ENCODE results near the gene STX17.

The STX17 gene

GRCh38 chr9:99967457-99967856, 61.0 kb downstream of the STX17 start:
- H3K27ac ChIP-seq (ENCODE audit: extremely low read depth, low read depth, low read length), result no peak overlapping the region
- POLR2A ChIA-PET, result no interaction called here

GRCh38 chr9:99970481-99970880, 64.0 kb downstream of the STX17 start:
- Histone ChIP-seq H3K27ac (ENCODE audit: extremely low read depth, low read depth, low read length) (no peak overlapping the region), H3K9me3 (ENCODE audit: control insufficient read depth, insufficient read depth, low read depth, low read length) (no peaks in the 10 kb centered on the region), H3K4me3 (ENCODE audit: low read depth, low read length) (no peak overlapping the region), H3K4me1 (ENCODE audit: control insufficient read depth, insufficient read depth, low read length) (no peaks in the 10 kb centered on the region), H3K36me3 (ENCODE audit: control insufficient read depth in 2 of 2, insufficient read depth in 1 of 2, low read length in 2 of 2) (peaks cover 0 to 36% of the 10 kb centered on the region in 2 experiments; a peak in 1 of 3 replicates)
- CTCF ChIA-PET, result interaction anchor here (0.7 kb wide), 1 partner anchor 1244 kb away, joined by 4 read pairs; no protein-coding TSS in a partner anchor
- POLR2A ChIA-PET, result no interaction called here
- no peak for TF ChIP-seq SCRT2 (tag by site-specific recombination; IDR thresholded peaks at IDR 0.05)
- TF ChIP-seq ZEB2 (tag by site-specific recombination; IDR thresholded peaks at IDR 0.05), result no peak
- no peak for TF ChIP-seq SP2 (tag by site-specific recombination; IDR thresholded peaks at IDR 0.05)
- TF ChIP-seq ZNF19 (tag by site-specific recombination; IDR thresholded peaks at IDR 0.05; ENCODE audit: low read depth), result no peak
- no peak for TF ChIP-seq ZNF654 (tag by site-specific recombination; IDR thresholded peaks at IDR 0.05; ENCODE audit: low read depth)
- TF ChIP-seq ZBTB20 (tag by site-specific recombination; IDR thresholded peaks at IDR 0.05), result no peak
- no peak for TF ChIP-seq ZNF248 (tag by site-specific recombination; IDR thresholded peaks at IDR 0.05)
- TF ChIP-seq ZNF449 (tag by site-specific recombination; IDR thresholded peaks at IDR 0.05), result no peak
- no peak for TF ChIP-seq ZNF488 (tag by site-specific recombination; IDR thresholded peaks at IDR 0.05)
- no peak for TF ChIP-seq ZBTB48 (tag by site-specific recombination; IDR thresholded peaks at IDR 0.05)
- no peak for TF ChIP-seq ZNF510 (tag by site-specific recombination; IDR thresholded peaks at IDR 0.05; ENCODE audit: insufficient replicate concordance)
- TF ChIP-seq ZNF571 (tag by site-specific recombination; IDR thresholded peaks at IDR 0.05), result no peak
- TF ChIP-seq ZNF214 (tag by site-specific recombination; IDR thresholded peaks at IDR 0.05; ENCODE audit: borderline replicate concordance), result no peak
- TF ChIP-seq ZBTB1 (tag by site-specific recombination; IDR thresholded peaks at IDR 0.05), result no peak
- TF ChIP-seq REST (tag by site-specific recombination; IDR thresholded peaks at IDR 0.05), result no peak
- no peak for TF ChIP-seq ZNF580 (tag by site-specific recombination; IDR thresholded peaks at IDR 0.05)
- TF ChIP-seq ZNF600 (tag by site-specific recombination; IDR thresholded peaks at IDR 0.05), result no peak

More at GRCh38 chr9:99967457-99967856, 61.0 kb downstream of the STX17 start:
- Histone ChIP-seq H3K4me3 (ENCODE audit: low read depth, low read length) (no peak overlapping the region), H3K36me3 (ENCODE audit: control insufficient read depth in 2 of 2, insufficient read depth in 1 of 2, low read length in 2 of 2) (peaks cover 3 to 42% of the 10 kb centered on the region in 2 experiments; a peak in 1 of 3 replicates), H3K9me3 (ENCODE audit: control insufficient read depth, insufficient read depth, low read depth, low read length) (no peaks in the 10 kb centered on the region), H3K4me1 (ENCODE audit: control insufficient read depth, insufficient read depth, low read length) (no peaks in the 10 kb centered on the region)
- CTCF ChIA-PET, result no interaction called here
- no peak for TF ChIP-seq ZNF157 (tag by site-specific recombination; IDR thresholded peaks at IDR 0.05)
- no peak for TF ChIP-seq ZNF335 (tag by site-specific recombination; conservative IDR thresholded peaks at IDR 0.05)
- TF ChIP-seq CTCF (tag by site-specific recombination; IDR thresholded peaks at IDR 0.05), result no peak
- no peak for TF ChIP-seq ZNF2 (tag by site-specific recombination; IDR thresholded peaks at IDR 0.05)
- no peak for TF ChIP-seq AEBP2 (tag by site-specific recombination; IDR thresholded peaks at IDR 0.05; ENCODE audit: borderline replicate concordance)
- TF ChIP-seq ZNF202 (tag by site-specific recombination; IDR thresholded peaks at IDR 0.05; ENCODE audit: borderline replicate concordance), result no peak
- no peak for TF ChIP-seq ZNF112 (tag by site-specific recombination; IDR thresholded peaks at IDR 0.05)
- no peak for TF ChIP-seq ZNF366 (tag by site-specific recombination; conservative IDR thresholded peaks at IDR 0.05)
